Liver (tissue), 9 donors: ENCODE results near the gene OR10A4. TPM values are rescaled to one million over a fixed set of nuclear protein-coding genes. Genes with fewer than 3 reads are reported as not detected.
A peak's percentile ranks its signal among the peaks of the same experiment; 100 is the strongest.

ENCODE experiments used
- DNase-seq: peaks from one replicate; pipeline ENCODE4 v3.0.0-alpha.2; 2017; ENCODE audit warnings: low spot score
- H3K27ac ChIP-seq, 2 donors: one replicate each; pipeline ENCODE4 v1.7.0; 2013; ENCODE audit warnings: inconsistent platforms in 2 of 2, low read length in 2 of 2, control low read depth in 1 of 2, low read depth in 1 of 2, mild to moderate bottlenecking in 1 of 2
- H3K27me3 ChIP-seq, 4 donors: one replicate each; pipeline versions ENCODE4 v1.6.1 to v1.7.0; 2013; ENCODE audit warnings: low read length in 3 of 4, inconsistent platforms in 1 of 4, mild to moderate bottlenecking in 1 of 4, moderate library complexity in 1 of 4; ENCODE audit not compliant: control insufficient read depth in 4 of 4, insufficient read depth in 4 of 4
- H3K36me3 ChIP-seq, 4 donors: one replicate each; pipeline versions ENCODE4 v1.6.1 to v1.7.0; 2013; ENCODE audit warnings: low read length in 3 of 4, mild to moderate bottlenecking in 3 of 4, low read depth in 1 of 4, moderate library complexity in 1 of 4; ENCODE audit not compliant: control insufficient read depth in 4 of 4, insufficient read depth in 3 of 4
- H3K4me1 ChIP-seq, 4 donors: one replicate each; pipeline versions ENCODE4 v1.6.1 to v1.7.0; 2013; ENCODE audit warnings: low read length in 3 of 4, mild to moderate bottlenecking in 3 of 4, moderate library complexity in 1 of 4; ENCODE audit not compliant: control insufficient read depth in 4 of 4, insufficient read depth in 4 of 4
- H3K4me3 ChIP-seq, 3 donors: one replicate each; pipeline versions ENCODE4 v1.6.1 to v1.7.0; 2013; ENCODE audit warnings: low read length in 3 of 3, control low read depth in 1 of 3, low read depth in 1 of 3, mild to moderate bottlenecking in 1 of 3
- H3K9ac ChIP-seq, 2 donors: one replicate each; pipeline ENCODE4 v1.7.0; 2013; ENCODE audit warnings: low read length in 2 of 2, mild to moderate bottlenecking in 2 of 2, moderate library complexity in 2 of 2, control low read depth in 1 of 2, low read depth in 1 of 2
- H3K9me3 ChIP-seq, 4 donors: one replicate each; pipeline versions ENCODE4 v1.6.1 to v1.7.0; 2013; ENCODE audit warnings: low read length in 3 of 4; ENCODE audit not compliant: control insufficient read depth in 4 of 4
- EGR1 ChIP-seq, 2 donors: IDR thresholded peaks; 2 replicates each; pipeline ENCODE4 v1.6.1; 2016 to 2018; ENCODE audit warnings: antibody characterized with exemption in 2 of 2, low read depth in 2 of 2
- FOXA1 ChIP-seq: IDR thresholded peaks from 2 replicates; pipeline ENCODE4 v1.6.1; 2016; ENCODE audit warnings: antibody characterized with exemption
- FOXA2 ChIP-seq: IDR thresholded peaks from 2 replicates; pipeline ENCODE4 v1.6.1; 2016; ENCODE audit warnings: antibody characterized with exemption
- GABPA ChIP-seq, 2 donors: IDR thresholded peaks in 1 of 2; conservative IDR thresholded peaks in 1 of 2; 2 replicates each; pipeline ENCODE4 v1.6.1; 2016; ENCODE audit warnings: antibody characterized with exemption in 2 of 2, mild to moderate bottlenecking in 1 of 2, moderate library complexity in 1 of 2
- HNF4A ChIP-seq, 2 donors: conservative IDR thresholded peaks; 2 replicates each; pipeline ENCODE4 v1.6.1; 2016; ENCODE audit warnings: antibody characterized with exemption in 2 of 2, mild to moderate bottlenecking in 2 of 2
- HNF4G ChIP-seq: IDR thresholded peaks from 2 replicates; pipeline ENCODE4 v1.6.1; 2016; ENCODE audit warnings: antibody characterized with exemption
- JUND ChIP-seq, 2 donors: IDR thresholded peaks; 2 replicates each; pipeline ENCODE4 v1.6.1; 2016; ENCODE audit warnings: antibody characterized with exemption in 2 of 2
- NR2F2 ChIP-seq: IDR thresholded peaks from 2 replicates; pipeline ENCODE4 v1.6.1; 2016; ENCODE audit warnings: antibody characterized with exemption
- RAD21 ChIP-seq, 2 donors: IDR thresholded peaks; 2 replicates each; pipeline ENCODE4 v1.6.1; 2016; ENCODE audit warnings: antibody characterized with exemption in 2 of 2, mild to moderate bottlenecking in 2 of 2
- RXRA ChIP-seq, 2 donors: IDR thresholded peaks; 2 replicates each; pipeline ENCODE4 v1.6.1; 2017 to 2018; ENCODE audit warnings: antibody characterized with exemption in 2 of 2, mild to moderate bottlenecking in 1 of 2
- SP1 ChIP-seq: IDR thresholded peaks from 2 replicates; pipeline ENCODE4 v1.6.1; 2018; ENCODE audit warnings: antibody characterized with exemption, mild to moderate bottlenecking
- TAF1 ChIP-seq: conservative IDR thresholded peaks from 2 replicates; pipeline ENCODE4 v1.6.1; 2016; ENCODE audit warnings: antibody characterized with exemption, mild to moderate bottlenecking
- YY1 ChIP-seq: IDR thresholded peaks from 2 replicates; pipeline ENCODE4 v1.6.1; 2016; ENCODE audit warnings: antibody characterized with exemption, mild to moderate bottlenecking
- WGBS: extraction: QIAGEN DNeasy Blood & Tissue Kit; methylation state at CpG from one replicate; pipeline ENCODE4 v1.1.7; 2013; 5-methylcytosine and 5-hydroxymethylcytosine counted together
- polyA plus RNA-seq, 2 donors: library from polyadenylated mRNA; stranded (reverse) in 1 of 2; unstranded in 1 of 2; fragments of 200-250 nt in 1 of 2; fragments of >200 nt in 1 of 2; fragmentation: Nextera tagmentation in 1 of 2; extraction: Ambion mirVana in 1 of 2; gene quantifications; one replicate each; pipeline versions ENCODE4 v1.2.1 to v1.2.3, GENCODE V29; 2013 to 2015
- total RNA-seq, 2 donors: library from RNA; depleted of rRNA; stranded (reverse); fragments of >200 nt; gene quantifications; one replicate each; pipeline ENCODE4 v1.2.3, GENCODE V29; 2014
- TF ChIP-seq, protein P1 (sequence below): IDR thresholded peaks from 2 replicates; pipeline ENCODE4 v1.6.1; 2016; ENCODE audit warnings: antibody characterized with exemption
- TF ChIP-seq, protein P2 (sequence below): IDR thresholded peaks from 2 replicates; pipeline ENCODE4 v1.6.1; 2016; ENCODE audit warnings: antibody characterized with exemption
- TF ChIP-seq, protein P3 (sequence below): fragments of 150-350 bp; IDR thresholded peaks from 2 replicates; pipeline ENCODE4 v1.5.1; 2017; ENCODE audit warnings: improper control_type of control experiment, low read depth, low read length; ENCODE audit not compliant: missing input control
- TF ChIP-seq, protein P4 (sequence below): IDR thresholded peaks from 2 replicates; pipeline ENCODE4 v1.6.1; 2016; ENCODE audit warnings: antibody characterized with exemption
- TF ChIP-seq, protein P5 (sequence below): IDR thresholded peaks from 2 replicates; pipeline ENCODE4 v1.6.1; 2016; ENCODE audit warnings: antibody characterized with exemption, mild to moderate bottlenecking
- donor health status: healthy.
- donor health status: healthy.
- donor health status: healthy.
- donor health status: healthy.
- donor health status: healthy.

OR10A4 gene
- total and polyA plus RNA-seq, 4 donors, result not detected

DNA sequence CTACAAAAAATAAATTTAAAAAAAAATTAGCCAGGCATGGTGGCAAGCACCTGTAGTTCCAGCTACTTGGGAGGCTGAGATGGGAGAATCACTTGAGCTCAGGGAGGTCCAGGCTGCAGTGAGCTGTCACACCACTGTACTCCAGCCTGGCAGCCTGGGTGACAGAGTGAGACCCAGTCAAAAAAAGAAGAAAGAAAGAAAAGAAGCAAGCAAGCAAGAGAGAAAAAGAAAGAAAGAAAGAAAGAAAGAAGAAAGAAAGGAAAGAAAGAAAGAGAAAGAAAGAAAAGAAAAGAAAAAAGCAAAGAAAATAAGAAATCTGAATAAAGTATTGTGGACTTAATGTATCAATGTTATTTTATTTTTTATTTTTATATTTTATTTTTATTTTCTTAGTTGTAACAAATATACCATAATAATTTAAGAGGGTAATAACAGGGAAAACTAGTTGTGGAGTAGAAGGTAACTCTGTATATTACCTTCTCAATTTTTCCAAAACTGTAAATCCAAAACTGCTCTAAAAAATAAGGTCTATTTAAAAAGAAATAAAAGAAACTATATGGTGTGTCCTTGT, 48.7 kb downstream of the OR10A4 start:
- H3K4me3 ChIP-seq, result no peak overlapping the region
- H3K27ac ChIP-seq, result no peak overlapping the region
- peaks cover 0 to 14% (median 2%) of the 10 kb centered on the region in 4 donors for H3K27me3 ChIP-seq
- H3K36me3 ChIP-seq, result no peaks in the 10 kb centered on the region
- TF ChIP-seq EGR1 (IDR thresholded peaks at IDR 0.05; ENCODE audit: low read depth in 2 of 2), result no peak
- TF ChIP-seq, protein P1, sequence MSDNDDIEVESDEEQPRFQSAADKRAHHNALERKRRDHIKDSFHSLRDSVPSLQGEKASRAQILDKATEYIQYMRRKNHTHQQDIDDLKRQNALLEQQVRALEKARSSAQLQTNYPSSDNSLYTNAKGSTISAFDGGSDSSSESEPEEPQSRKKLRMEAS, result no peak
- no peak for TF ChIP-seq TAF1
- no peak for TF ChIP-seq RAD21 (IDR thresholded peaks at IDR 0.05)
- no peak for TF ChIP-seq HNF4G
- TF ChIP-seq SP1, result no peak
- no peak for TF ChIP-seq JUND (IDR thresholded peaks at IDR 0.05)
- no peak for TF ChIP-seq YY1
- TF ChIP-seq, protein P2, sequence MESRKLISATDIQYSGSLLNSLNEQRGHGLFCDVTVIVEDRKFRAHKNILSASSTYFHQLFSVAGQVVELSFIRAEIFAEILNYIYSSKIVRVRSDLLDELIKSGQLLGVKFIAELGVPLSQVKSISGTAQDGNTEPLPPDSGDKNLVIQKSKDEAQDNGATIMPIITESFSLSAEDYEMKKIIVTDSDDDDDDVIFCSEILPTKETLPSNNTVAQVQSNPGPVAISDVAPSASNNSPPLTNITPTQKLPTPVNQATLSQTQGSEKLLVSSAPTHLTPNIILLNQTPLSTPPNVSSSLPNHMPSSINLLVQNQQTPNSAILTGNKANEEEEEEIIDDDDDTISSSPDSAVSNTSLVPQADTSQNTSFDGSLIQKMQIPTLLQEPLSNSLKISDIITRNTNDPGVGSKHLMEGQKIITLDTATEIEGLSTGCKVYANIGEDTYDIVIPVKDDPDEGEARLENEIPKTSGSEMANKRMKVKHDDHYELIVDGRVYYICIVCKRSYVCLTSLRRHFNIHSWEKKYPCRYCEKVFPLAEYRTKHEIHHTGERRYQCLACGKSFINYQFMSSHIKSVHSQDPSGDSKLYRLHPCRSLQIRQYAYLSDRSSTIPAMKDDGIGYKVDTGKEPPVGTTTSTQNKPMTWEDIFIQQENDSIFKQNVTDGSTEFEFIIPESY, result no peak
- no peak for TF ChIP-seq NR2F2
- H3K9ac ChIP-seq, result no peak overlapping the region
- peaks cover 4 to 9% (median 6%) of the 10 kb centered on the region in 4 donors for H3K4me1 ChIP-seq
- H3K9me3 ChIP-seq, result peaks cover 0 to 1% (median 0%) of the 10 kb centered on the region in 4 donors
- DNase-seq, result no peak

DNA sequence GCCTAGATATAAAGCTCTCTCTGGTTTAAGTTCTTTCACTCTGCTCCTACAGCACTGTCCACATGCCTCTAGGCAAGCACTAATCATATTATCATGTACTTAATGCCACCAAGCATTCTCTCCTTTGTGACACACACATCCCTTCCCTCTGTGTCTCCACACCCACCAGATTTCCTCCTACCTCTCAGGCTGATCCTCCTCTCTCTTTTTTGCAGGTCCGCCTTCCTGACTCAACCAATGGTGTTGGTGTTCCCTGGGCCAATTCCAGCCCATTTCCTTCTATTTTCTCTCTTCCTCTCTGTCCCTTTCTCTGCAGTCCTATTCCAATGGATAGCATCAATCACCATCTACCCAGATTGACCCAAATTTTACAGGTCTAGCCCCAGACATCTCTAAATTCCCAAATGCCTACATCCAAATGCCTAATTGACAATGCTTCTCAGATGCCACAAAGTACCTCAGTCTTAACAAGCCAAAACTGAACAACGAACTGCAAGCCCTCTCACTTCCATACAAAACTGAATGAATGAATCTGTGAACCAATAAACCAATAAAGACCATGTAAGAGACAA, 49.3 kb downstream of the OR10A4 start:
- H3K36me3 ChIP-seq, result no peaks in the 10 kb centered on the region
- no peak overlapping the region for H3K27ac ChIP-seq
- peaks cover 0 to 14% (median 2%) of the 10 kb centered on the region in 4 donors for H3K27me3 ChIP-seq
- DNase-seq, result no peak
- H3K4me3 ChIP-seq, result peak overlapping the region in 2 of 3 donors; percentile 3 to 49
- peaks cover 0 to 1% (median 0%) of the 10 kb centered on the region in 4 donors for H3K9me3 ChIP-seq
- H3K9ac ChIP-seq, result no peak overlapping the region
- TF ChIP-seq HNF4G, result no peak
- TF ChIP-seq FOXA2, result no peak
- TF ChIP-seq, protein P1, result no peak
- no peak for TF ChIP-seq HNF4A (conservative IDR thresholded peaks at IDR 0.05)
- TF ChIP-seq, protein P3, sequence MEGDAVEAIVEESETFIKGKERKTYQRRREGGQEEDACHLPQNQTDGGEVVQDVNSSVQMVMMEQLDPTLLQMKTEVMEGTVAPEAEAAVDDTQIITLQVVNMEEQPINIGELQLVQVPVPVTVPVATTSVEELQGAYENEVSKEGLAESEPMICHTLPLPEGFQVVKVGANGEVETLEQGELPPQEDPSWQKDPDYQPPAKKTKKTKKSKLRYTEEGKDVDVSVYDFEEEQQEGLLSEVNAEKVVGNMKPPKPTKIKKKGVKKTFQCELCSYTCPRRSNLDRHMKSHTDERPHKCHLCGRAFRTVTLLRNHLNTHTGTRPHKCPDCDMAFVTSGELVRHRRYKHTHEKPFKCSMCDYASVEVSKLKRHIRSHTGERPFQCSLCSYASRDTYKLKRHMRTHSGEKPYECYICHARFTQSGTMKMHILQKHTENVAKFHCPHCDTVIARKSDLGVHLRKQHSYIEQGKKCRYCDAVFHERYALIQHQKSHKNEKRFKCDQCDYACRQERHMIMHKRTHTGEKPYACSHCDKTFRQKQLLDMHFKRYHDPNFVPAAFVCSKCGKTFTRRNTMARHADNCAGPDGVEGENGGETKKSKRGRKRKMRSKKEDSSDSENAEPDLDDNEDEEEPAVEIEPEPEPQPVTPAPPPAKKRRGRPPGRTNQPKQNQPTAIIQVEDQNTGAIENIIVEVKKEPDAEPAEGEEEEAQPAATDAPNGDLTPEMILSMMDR, result no peak
- TF ChIP-seq EGR1 (IDR thresholded peaks at IDR 0.05; ENCODE audit: low read depth in 2 of 2), result no peak
- TF ChIP-seq, protein P4, sequence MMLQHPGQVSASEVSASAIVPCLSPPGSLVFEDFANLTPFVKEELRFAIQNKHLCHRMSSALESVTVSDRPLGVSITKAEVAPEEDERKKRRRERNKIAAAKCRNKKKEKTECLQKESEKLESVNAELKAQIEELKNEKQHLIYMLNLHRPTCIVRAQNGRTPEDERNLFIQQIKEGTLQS, result no peak
- no peak for TF ChIP-seq JUND (IDR thresholded peaks at IDR 0.05)
- TF ChIP-seq NR2F2, result no peak
- no peak for TF ChIP-seq YY1
- TF ChIP-seq, protein P2, result no peak
- TF ChIP-seq GABPA (IDR thresholded peaks at IDR 0.05 in 1 of 2, conservative IDR thresholded peaks at IDR 0.05 in 1 of 2), result no peak
- TF ChIP-seq, protein P5, sequence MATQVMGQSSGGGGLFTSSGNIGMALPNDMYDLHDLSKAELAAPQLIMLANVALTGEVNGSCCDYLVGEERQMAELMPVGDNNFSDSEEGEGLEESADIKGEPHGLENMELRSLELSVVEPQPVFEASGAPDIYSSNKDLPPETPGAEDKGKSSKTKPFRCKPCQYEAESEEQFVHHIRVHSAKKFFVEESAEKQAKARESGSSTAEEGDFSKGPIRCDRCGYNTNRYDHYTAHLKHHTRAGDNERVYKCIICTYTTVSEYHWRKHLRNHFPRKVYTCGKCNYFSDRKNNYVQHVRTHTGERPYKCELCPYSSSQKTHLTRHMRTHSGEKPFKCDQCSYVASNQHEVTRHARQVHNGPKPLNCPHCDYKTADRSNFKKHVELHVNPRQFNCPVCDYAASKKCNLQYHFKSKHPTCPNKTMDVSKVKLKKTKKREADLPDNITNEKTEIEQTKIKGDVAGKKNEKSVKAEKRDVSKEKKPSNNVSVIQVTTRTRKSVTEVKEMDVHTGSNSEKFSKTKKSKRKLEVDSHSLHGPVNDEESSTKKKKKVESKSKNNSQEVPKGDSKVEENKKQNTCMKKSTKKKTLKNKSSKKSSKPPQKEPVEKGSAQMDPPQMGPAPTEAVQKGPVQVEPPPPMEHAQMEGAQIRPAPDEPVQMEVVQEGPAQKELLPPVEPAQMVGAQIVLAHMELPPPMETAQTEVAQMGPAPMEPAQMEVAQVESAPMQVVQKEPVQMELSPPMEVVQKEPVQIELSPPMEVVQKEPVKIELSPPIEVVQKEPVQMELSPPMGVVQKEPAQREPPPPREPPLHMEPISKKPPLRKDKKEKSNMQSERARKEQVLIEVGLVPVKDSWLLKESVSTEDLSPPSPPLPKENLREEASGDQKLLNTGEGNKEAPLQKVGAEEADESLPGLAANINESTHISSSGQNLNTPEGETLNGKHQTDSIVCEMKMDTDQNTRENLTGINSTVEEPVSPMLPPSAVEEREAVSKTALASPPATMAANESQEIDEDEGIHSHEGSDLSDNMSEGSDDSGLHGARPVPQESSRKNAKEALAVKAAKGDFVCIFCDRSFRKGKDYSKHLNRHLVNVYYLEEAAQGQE, result no peak
- TF ChIP-seq SP1, result no peak
- no peak for TF ChIP-seq RXRA (IDR thresholded peaks at IDR 0.05)
- TF ChIP-seq TAF1, result no peak
- no peak for TF ChIP-seq RAD21 (IDR thresholded peaks at IDR 0.05)
- no peak for TF ChIP-seq FOXA1
- 64% methylated on average over 2 of the region's 2 CpGs for WGBS
- H3K4me1 ChIP-seq, result peaks cover 4 to 9% (median 6%) of the 10 kb centered on the region in 4 donors
